Stimulated activated CD8-positive, alpha-beta memory T cell treated with anti-CD3 and anti-CD28 coated beads, Interleukin-4, amount 100 ng/mL, for 4 hours (primary cell): ENCODE data around the gene ATP13A5.

ENCODE experiments used
- DNase-seq, 2 donors: peaks; one replicate each; pipeline ENCODE4 v3.0.0-alpha.2; 2020; ENCODE audit warnings: low read depth in 2 of 2, low spot score in 1 of 2

The ATP13A5 gene

DNA sequence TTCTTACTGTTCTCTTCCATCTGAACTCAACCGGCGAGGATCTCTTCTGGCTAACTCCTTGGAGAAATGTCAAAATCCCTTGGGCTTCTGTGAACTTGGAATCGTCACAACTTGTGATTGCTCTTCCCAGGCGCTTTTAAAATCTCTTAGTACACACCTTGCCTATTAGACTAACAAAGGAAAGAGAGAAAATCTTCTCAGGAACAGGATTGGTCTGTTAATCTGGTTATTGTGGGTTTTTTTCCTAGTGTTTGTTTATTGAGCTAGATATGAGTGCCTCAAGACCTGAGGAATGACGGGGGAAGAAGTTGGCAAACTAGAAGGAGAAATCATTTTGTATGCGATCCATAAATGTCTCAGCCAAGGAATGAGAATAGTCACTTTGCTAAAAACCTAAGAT, at the start of gene ATP13A5:
Gene ATP13A5, minus strand, starts transcription at position 48 of the 400 bp plus-strand sequence. Its CDS starts 28 bp downstream, at position 20.
- no peak for DNase-seq

- DNase-seq, result no peak
These were observed 40.2 kb upstream of the ATP13A5 start for GRCh38 chr3:193418576-193419373.

- DNase-seq, result no peak
These were observed 38.1 kb upstream of the ATP13A5 start for GRCh38 chr3:193416629-193417028.

DNA sequence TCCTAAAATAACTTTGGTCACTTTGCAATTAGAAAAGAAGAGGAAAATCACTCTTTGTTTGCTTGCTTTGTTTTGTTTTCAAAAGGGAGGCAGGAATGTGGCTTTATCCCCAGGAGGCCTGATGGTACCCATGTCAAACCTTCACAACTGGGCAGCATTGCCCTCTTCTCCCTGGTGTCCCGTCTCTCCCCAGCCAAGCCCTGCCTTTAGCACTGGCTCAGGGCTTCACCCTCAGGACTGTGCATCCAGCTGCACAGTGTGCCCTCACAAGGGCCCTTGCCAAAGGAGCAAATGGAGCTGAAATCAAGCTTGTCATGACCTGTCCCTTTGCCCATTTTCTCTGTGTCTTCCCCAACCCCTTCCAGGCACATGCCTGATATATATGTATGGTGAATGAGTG, 29.1 kb upstream of the ATP13A5 start:
- no peak for DNase-seq

DNA sequence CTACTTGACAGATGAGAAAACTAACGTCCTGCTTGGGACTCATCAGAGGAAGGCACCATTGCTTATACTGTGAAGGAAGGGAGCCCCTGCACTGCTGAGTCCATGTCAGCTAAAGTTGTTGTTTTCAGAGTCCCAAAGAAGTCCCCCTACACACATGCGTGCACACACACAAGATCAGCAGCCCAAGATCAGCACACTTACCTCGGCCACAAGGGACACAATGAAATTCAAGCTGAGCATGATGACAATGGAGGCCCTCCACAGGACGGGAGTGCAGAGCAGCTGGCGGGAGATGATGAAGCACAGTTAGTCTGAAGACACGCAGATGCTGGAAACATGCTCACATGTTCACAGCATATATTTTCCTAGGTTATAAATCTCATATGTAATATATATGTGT, 28.6 kb upstream of the ATP13A5 start:
- DNase-seq, result no peak

DNA sequence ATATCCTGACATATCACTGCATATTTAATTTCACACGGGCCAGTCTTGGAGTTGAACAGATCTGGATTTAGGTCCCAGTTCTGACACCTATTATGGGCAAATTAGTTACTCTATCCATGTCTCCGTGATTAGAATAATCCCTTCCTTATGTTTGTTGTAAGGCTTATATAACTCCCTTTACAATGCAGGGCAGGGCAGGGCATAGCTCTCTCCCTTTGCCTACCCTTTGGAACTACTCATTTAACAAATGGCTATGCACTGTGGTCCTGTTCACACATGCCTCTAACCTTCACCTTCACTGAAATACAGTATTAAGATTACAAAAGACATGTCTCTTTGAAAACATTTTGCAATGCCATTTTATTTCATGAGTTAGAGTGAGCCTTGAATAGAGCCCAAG, 24.8 kb upstream of the ATP13A5 start:
- DNase-seq, result no peak

- no peak for DNase-seq
These were observed 21.8 kb upstream of the ATP13A5 start for GRCh38 chr3:193400304-193400703.

GRCh38 chr3:193396451-193397244, 18.1 kb upstream of the ATP13A5 start:
- DNase-seq, result no peak

- DNase-seq, result no peak
These were observed 13.3 kb upstream of the ATP13A5 start for GRCh38 chr3:193391902-193392301.

- no peak for DNase-seq
These were observed 10.8 kb upstream of the ATP13A5 start for GRCh38 chr3:193389335-193389734.

DNA sequence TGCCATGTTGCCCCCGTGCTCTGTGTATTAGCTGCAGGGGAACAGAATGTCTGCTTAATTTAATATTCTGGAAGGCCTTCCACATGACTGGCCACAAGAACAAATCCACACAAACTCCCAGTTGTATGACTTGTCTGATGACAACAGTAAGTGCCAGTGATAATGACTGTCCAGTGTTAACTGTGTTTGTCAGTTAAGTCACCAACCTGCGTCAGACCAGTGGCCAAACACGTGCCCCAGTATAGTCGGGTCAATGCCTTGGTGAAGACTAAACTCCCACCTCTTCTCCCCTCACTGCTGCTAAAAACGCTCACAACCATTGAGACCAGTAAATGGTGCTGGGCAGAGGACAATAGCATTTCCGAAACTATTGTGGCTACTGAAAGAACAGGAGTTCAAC, 9.8 kb upstream of the ATP13A5 start:
- no peak for DNase-seq

DNA sequence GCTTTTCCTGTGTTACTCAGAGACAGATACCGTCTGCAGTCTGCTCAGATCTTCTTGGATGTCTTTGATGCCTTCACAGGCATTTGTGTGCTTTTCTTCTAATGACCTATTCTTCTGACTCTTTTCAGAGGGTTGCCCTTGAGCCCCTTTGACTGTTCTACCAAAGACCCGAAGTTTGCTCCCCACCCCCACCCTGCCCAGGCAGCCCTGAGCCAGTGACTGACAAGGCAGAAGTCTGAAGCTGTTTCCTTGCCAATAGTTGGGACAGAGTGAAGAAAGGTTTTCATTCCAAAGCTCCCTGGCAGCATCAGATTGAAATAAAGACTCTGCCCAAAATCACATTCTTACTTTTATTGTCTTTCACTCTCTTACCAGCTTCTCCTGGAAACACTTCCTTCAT, 9.0 kb upstream of the ATP13A5 start:
- no peak for DNase-seq

- no peak for DNase-seq
These were observed 962 bp downstream of the ATP13A5 start for GRCh38 chr3:193377591-193377990.

GRCh38 chr3:193375614-193376013, 2.9 kb downstream of the ATP13A5 start:
- DNase-seq, result no peak

DNA sequence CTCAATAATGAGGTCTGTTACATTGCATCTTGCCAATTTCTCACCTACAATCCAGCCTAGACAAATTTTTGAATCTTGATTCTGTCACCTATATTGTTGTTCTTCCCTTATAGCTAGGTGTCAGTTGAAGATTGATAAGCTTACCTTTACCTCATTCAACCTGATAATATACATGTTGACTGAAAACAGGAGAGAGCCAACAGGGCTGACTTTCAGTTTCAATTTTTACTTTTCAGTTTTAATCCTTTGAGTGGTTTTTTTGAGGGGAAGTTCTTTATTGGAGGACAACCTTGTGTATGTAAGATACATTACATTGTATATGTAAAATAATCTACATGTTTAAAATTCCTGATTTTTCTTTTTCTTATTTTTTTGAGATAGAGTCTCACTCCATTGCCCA, 5.8 kb downstream of the ATP13A5 start:
- DNase-seq, result no peak

- no peak for DNase-seq
These were observed 10.7 kb downstream of the ATP13A5 start for GRCh38 chr3:193367868-193368267.

DNA sequence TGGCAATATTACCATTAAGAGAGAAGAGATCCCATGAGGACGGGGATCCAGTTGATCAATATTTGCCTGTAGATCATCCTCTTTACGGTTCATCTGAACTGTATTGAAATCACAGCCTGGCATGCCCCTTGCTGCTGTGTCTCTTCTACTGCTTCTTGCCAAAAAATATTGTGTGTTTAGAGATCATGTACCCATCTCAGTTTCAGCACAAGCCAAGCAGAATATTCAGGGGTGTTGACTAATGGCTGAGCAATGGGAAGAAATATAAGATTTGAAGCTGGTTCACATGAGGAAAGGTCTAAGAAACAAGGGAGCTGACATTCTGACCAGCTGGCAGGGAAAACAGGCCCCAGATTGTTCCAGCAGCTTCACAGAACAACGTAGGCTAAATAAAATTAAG, 21.3 kb downstream of the ATP13A5 start:
- DNase-seq, result no peak

DNA sequence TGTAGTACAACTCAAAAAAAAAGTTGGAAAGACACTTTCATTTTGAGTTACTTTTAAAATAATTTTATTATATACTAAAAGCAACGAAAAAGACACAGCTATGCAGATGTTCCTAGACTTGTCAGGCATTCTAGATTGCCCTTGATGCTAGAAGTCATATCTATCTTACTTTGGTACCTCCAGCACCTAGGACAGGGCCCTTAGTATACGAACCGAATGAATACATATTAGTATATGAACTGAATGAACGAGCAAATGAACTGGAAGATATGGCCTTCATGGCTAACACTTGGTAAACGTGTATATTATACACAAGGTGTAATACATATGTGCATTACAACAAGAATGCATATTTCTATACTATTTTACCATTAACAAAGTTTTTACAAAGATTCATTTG, 24.1 kb downstream of the ATP13A5 start:
- DNase-seq, result no peak

DNA sequence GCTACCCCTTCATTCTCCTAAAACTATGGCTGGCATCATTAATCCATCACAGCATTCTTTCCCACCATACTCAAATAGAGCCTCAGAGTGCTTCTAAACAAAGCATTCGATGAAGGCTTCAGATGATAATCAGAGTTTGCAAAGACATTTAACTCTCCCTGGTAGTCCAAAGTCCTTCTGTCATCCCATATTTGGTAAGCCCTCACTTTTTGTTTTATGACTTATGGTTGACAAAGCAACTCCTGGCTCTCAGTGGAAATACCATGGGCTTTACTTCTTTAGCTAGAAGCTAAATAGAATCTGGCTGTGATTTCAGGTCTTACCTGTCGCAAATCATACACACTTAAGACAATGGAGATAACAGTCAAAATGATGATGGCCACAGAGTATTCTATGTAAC, 27.8 kb downstream of the ATP13A5 start:
- DNase-seq, result no peak

DNA sequence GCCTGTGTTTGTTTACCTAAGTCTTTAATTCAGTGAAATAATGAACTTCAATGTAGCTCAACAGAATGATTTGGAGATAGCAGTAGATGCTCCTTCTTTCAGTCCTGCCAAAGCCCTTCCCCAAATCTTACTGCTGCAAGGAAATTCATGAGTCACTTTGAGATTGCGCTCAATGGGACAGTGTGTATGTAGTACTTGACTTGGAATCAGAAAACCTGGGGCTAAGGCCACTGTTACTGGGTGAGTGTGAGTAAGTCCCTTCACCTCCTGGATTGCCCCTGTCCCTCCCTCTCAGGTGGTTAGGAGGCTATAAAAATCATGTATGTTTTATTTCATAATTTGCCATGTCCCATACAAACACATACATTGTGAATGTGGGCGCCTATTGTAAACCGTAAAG, 29.9 kb downstream of the ATP13A5 start:
- no peak for DNase-seq

DNA sequence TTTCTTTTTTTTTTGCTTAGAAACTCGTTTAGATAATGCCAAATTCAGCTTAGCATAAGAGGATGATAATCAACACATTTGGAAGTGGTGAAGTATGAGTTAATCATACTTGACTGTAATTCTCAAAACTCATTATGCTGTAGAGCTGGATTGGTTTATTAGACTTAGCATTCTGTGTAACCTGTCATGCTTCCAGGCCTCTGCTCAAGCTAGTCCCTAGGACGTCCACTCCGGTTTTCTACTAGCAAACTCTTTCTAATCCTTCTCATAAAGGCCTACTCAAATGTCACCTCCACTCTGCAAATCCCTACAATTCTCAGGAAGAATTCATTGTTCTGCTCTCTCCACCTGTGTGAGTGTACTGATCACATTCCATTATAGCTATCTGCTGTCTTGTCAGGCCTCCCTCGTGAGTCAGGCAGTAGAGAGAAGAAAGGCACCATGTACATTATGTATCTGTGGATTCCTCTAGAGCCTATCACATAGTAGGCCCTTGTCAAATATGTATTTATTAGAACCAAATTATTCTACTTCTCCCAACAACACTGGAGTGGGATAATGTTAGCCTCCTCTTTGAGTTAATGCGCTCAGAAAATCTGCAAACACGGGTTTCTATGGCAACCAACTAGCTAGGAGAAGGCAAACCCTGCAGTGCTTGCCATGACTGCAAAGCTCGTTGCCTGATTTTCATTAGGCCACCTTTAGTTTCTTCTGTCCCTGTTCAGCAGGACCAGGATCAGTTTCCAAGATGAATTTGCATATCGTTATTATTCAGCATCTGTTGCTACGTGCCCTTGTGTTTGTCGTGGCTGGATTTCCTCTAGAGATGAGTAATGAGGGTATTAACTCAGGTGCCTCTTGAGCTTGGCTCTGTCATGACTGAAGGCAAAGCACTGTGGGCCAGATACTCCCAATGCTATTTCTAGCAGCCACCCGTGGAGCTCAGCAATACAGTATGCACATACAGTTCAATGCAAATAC, 30.7 kb downstream of the ATP13A5 start:
- no peak for DNase-seq
